ENCODE results near the gene DYNC2LI1.

DYNC2LI1 gene

GRCh38 chr2:43752302-43752701, 21.5 kb upstream of the DYNC2LI1 start:
- no peak for TF ChIP-seq RAD21 (IDR thresholded peaks at IDR 0.05; ENCODE audit: low read depth)
- no peak for TF ChIP-seq TEAD4 (IDR thresholded peaks at IDR 0.05)
- no peak for TF ChIP-seq EP300 (IDR thresholded peaks at IDR 0.05; ENCODE audit: borderline replicate concordance)
- TF ChIP-seq REST (IDR thresholded peaks at IDR 0.05; ENCODE audit: low read depth) = no peak
- TF ChIP-seq TAF1 (IDR thresholded peaks at IDR 0.05; ENCODE audit: low read depth) = no peak
- no peak for TF ChIP-seq YY1 (IDR thresholded peaks at IDR 0.05; ENCODE audit: low read depth)
- TF ChIP-seq CEBPB (IDR thresholded peaks at IDR 0.05) = no peak

GRCh38 chr2:43754180-43754579, 19.7 kb upstream of the DYNC2LI1 start:
- TF ChIP-seq MAX (IDR thresholded peaks at IDR 0.05) (no peak), USF1 (IDR thresholded peaks at IDR 0.05) (no peak), EGR1 (IDR thresholded peaks at IDR 0.05) (no peak), CEBPB (IDR thresholded peaks at IDR 0.05) (no peak)

GRCh38 chr2:43758739-43759138, 15.1 kb upstream of the DYNC2LI1 start:
- TF ChIP-seq FOXM1 (IDR thresholded peaks at IDR 0.05; ENCODE audit: borderline replicate concordance, low read depth) (no peak), EGR1 (IDR thresholded peaks at IDR 0.05) (no peak), NFIC (IDR thresholded peaks at IDR 0.05) (no peak), MAX (IDR thresholded peaks at IDR 0.05) (no peak), YY1 (IDR thresholded peaks at IDR 0.05; ENCODE audit: low read depth) (no peak), CEBPB (IDR thresholded peaks at IDR 0.05) (no peak), ZBTB7A (IDR thresholded peaks at IDR 0.05; ENCODE audit: low read depth) (no peak), TAF1 (IDR thresholded peaks at IDR 0.05; ENCODE audit: low read depth) (no peak), EP300 (IDR thresholded peaks at IDR 0.05; ENCODE audit: borderline replicate concordance) (no peak), USF1 (IDR thresholded peaks at IDR 0.05) (no peak), TCF12 (IDR thresholded peaks at IDR 0.05; ENCODE audit: low read depth) (no peak), RAD21 (IDR thresholded peaks at IDR 0.05; ENCODE audit: low read depth) (no peak), CREB1 (IDR thresholded peaks at IDR 0.05; ENCODE audit: low read depth) (no peak)

GRCh38 chr2:43759195-43759594, 14.6 kb upstream of the DYNC2LI1 start:
- no peak for TF ChIP-seq TEAD4 (IDR thresholded peaks at IDR 0.05)
- TF ChIP-seq USF1 (IDR thresholded peaks at IDR 0.05) = no peak
- TF ChIP-seq EP300 (IDR thresholded peaks at IDR 0.05; ENCODE audit: borderline replicate concordance) = no peak
- no peak for TF ChIP-seq NFIC (IDR thresholded peaks at IDR 0.05)
- TF ChIP-seq YY1 (IDR thresholded peaks at IDR 0.05; ENCODE audit: low read depth) = no peak
- no peak for TF ChIP-seq FOXM1 (IDR thresholded peaks at IDR 0.05; ENCODE audit: borderline replicate concordance, low read depth)
- TF ChIP-seq CEBPB (IDR thresholded peaks at IDR 0.05) = no peak
- TF ChIP-seq EGR1 (IDR thresholded peaks at IDR 0.05) = no peak
- TF ChIP-seq RAD21 (IDR thresholded peaks at IDR 0.05; ENCODE audit: low read depth) = no peak
- no peak for TF ChIP-seq TCF12 (IDR thresholded peaks at IDR 0.05; ENCODE audit: low read depth)
- no peak for TF ChIP-seq MAX (IDR thresholded peaks at IDR 0.05)
- TF ChIP-seq ZBTB7A (IDR thresholded peaks at IDR 0.05; ENCODE audit: low read depth) = no peak
- no peak for TF ChIP-seq CREB1 (IDR thresholded peaks at IDR 0.05; ENCODE audit: low read depth)
- TF ChIP-seq REST (IDR thresholded peaks at IDR 0.05; ENCODE audit: low read depth) = no peak
- TF ChIP-seq TAF1 (IDR thresholded peaks at IDR 0.05; ENCODE audit: low read depth) = no peak

GRCh38 chr2:43762286-43762685, 11.6 kb upstream of the DYNC2LI1 start:
- TF ChIP-seq NFIC (IDR thresholded peaks at IDR 0.05) = no peak
- TF ChIP-seq MAX (IDR thresholded peaks at IDR 0.05) = no peak
- no peak for TF ChIP-seq EP300 (IDR thresholded peaks at IDR 0.05; ENCODE audit: borderline replicate concordance)
- no peak for TF ChIP-seq TCF12 (IDR thresholded peaks at IDR 0.05; ENCODE audit: low read depth)
- no peak for TF ChIP-seq TAF1 (IDR thresholded peaks at IDR 0.05; ENCODE audit: low read depth)
- no peak for TF ChIP-seq ZBTB7A (IDR thresholded peaks at IDR 0.05; ENCODE audit: low read depth)
- TF ChIP-seq REST (IDR thresholded peaks at IDR 0.05; ENCODE audit: low read depth) = no peak
- TF ChIP-seq USF1 (IDR thresholded peaks at IDR 0.05) = no peak
- TF ChIP-seq CEBPB (IDR thresholded peaks at IDR 0.05) = no peak
- TF ChIP-seq YY1 (IDR thresholded peaks at IDR 0.05; ENCODE audit: low read depth) = no peak
- no peak for TF ChIP-seq CREB1 (IDR thresholded peaks at IDR 0.05; ENCODE audit: low read depth)
- no peak for TF ChIP-seq TEAD4 (IDR thresholded peaks at IDR 0.05)
- TF ChIP-seq EGR1 (IDR thresholded peaks at IDR 0.05) = no peak
- no peak for TF ChIP-seq RAD21 (IDR thresholded peaks at IDR 0.05; ENCODE audit: low read depth)
- TF ChIP-seq FOXM1 (IDR thresholded peaks at IDR 0.05; ENCODE audit: borderline replicate concordance, low read depth) = no peak
